GM11168 (cell line): ENCODE measurements around the gene CBX2.

Experiments
- in situ Hi-C: fragments of 300-500 bp; cut with MboI; formaldehyde crosslinking; loops from one replicate; pipeline ENCODE4 v1.12.0; 2022; ENCODE audit warnings: low sequenced_read_pairs; ENCODE audit not compliant: unreplicated experiment

CBX2 gene

DNA sequence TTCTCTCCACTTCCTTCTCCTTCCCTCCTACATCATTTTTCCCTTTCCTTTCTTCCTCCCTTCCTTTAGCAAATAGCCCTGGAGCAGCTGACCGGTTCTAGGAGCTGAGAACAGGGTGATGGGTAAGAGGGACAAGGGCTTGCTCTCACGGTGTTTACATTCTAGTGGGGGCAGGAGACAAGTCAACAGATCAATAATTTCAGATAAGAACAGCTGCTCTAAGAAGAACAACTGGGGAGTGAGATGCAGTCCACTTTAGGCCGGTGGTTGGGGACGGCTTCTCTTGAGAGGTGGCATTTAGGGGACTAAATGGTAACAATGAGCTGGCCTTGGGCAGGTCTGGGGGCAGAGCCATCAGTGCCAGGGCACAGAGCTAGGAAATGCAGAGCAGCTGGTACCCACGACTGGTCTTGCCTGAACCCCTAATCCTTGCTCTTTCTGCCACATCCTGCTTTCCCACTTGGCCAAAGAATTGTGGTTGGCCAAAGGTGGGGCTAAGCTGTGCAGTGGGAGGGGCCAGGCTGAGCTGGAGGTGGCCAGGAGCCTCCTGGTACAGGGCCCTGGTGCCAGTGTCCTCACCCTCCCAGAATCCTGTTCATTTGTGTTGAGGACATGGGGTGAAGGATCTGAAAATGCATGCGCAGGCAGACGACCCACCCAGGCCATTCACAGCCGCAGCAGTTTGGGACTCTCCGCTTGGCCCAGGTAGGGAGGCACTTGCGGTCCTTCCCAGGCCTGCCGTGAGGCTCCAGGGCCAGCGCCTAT lies 43.6 kb downstream of the CBX2 start:
- in situ Hi-C loops, result no loop called here

DNA sequence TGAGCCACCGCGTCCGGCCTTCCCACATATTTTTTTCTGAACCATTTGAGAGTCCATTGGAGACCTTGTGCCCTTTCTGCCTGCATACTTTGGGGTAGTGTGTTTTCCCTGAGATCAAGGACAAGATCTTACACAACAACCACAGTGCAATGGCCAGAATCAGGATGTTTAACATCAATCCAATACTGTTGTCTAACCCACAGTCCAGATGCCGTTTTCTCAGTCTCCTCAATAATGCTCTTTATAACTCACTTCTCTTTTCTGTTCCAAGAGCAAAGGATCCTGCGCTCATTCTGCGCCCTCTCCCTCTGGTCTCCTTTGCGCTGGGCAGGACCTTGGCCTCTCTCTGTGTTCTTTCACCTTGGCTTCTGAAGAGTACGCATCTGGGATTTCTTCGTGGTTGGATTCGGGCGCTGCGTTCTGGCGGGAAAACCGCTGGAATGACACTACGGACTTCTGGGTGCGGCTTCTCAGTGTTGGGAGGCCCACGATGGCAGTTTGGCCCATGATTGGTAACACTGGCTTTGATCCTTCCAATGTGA lies 44.7 kb downstream of the CBX2 start:
- in situ Hi-C loops, result no loop called here

DNA sequence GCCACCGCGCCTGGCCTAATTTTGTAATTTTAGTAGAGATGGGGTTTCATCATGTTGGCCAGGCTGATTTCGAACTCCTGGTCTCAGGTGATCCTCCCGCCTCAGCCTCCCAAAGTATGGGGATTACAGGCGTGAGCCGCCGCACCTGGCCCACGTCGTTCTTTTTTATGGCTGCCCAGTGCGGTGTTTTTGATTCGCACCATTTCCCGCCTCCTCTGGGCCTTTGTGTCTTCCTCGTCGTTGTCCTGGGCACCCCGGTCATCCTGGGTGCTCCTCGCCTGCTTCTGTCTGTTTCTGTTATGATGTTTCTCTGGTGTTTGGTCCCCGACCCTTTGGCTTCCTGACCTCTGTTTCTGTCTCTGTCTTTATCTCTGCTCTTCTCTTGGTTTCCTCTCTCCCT lies 46.3 kb downstream of the CBX2 start:
- in situ Hi-C loops, result no loop called here

DNA sequence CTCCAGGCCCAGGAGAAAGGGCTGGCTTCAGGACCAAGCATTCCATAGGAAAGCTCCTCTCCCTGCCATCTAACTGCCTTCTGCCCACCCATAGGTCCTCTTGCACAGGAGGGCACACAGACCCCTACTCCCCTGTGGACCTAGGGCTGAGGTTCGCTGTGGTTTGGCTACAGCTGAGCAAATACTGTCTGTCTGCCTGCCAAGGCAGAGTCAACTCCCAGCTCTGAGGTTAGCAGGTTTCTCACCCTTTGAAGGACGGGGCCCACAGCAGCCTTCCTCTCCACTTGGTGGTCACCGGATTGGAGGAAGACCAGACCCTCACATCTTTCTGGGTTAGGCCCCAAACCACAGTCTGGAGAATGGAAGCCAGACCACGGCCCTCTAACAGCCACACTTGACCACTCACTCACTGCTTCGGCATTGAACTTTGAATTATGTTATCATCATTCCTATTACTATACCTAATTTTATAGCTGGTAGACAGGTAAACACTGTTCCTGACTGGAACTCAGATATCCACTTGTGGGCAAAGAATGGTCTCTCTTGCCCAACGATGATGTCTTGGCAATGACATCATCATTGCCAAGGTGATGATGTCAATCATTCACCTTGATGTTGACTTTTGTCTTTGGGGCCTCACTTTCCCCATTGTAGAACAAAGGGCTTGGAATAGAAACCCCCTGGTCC lies 47.1 kb downstream of the CBX2 start:
- in situ Hi-C loops, result no loop called here

DNA sequence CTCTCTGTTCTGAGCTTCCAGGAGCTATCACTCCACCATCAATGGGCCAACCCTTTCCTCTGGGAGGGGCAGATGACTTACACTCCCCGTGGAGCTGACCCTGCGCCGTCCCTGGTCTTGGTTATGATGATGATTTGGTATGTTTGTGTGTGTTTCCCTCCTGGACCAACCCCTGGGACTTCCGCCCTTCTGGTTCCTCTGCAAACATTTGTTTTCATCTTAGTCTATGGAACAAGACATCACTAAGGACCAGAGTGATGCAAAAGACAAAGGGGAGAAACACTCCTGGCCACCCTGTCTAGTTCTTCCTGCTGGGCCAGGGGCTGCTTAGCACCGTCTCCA lies 47.6 kb downstream of the CBX2 start:
- in situ Hi-C loops, result no loop called here

DNA sequence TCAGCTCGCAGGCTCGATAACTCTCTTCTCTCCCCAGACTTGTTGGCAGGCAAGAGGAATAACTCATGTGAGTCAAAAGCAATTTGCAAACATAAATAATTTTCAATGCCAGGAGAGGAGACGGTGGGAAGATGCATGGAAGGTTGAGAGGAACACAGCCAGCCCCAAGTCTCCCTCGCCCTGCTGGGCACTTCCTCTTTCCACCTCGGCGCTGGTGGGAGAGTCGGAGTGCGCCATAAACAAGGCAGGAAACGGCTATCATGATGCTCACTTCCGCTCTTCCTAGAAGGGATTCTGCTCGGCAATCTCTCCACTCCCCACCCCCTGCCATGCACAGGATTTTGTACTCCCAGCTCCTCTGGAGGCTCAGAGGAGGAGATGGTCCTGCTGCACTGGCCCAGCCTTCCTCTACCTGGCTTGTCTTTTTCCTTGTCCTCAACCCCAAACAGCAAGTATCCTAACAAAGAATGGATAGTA lies 48.3 kb downstream of the CBX2 start:
- in situ Hi-C loops, result no loop called here

DNA sequence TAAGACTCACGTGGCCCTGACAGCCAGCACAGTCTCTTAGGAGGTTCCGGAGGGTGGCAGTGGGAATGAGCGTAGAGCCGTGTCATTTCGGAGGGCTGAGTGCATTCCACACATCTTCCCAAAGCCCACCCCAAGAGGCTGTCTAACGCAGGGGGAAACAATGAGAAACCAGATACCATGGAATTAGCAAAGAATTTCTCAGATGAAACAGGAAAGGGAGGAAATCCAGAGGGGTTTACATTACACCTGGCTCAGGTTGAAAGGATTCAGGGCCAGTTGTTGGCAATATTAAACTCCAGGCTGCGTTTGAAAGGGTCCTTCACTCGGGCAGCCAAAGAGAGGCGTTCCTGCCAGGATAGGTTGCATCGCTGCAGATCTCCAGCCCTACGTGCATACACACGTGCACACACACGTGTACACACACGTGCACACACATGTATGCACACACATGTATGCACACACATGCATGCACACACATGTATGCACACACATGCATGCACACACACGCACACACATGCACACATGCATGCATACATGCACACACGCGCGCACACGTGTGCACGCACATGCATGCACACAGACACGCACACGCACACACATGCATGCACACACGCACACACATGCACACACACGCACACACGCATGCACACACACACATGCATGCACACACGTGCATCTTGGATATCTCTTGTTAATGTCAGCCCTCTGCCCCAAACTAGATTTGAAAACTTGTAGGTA lies 49.1 kb downstream of the CBX2 start:
- in situ Hi-C loops, result no loop called here

DNA sequence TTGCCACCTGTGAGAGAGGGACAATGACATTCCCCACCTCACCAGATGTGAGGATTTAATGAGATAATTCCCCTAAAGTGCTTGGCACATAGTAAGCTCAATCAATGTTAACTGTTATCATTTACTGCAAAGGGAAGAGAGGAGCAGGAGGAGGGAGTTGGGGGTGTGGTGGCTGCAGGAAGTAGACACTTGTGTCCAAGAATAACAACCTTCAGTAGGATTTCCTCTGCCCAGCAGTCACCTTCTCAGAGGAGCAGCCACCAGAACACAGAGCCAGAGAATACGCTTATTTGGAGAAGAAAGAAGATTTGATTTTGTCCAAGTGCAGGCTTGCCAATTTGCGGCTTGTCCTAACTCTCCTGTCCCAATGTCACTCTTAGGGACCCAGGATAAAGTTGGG lies 51.1 kb downstream of the CBX2 start:
- in situ Hi-C loops, result no loop called here

DNA sequence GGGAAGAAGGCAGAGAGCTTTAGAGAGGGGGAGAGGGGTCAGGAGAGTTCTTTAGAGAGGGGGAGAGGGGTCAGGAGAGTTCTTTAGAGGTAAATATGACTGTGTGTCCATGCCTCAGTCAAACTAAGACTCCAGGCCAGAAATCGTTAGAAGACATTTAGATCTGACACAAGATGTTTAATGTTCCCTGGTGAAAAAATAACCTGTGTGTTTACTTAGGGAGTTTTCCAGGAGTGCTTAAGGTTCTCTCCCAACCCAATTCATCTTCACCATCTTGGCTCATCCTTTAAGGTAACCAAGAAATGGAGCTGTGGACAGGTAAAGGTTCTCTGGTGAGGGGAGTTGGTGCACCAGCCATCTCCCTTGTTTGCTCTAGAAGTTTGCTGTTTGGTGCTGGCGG lies 51.5 kb downstream of the CBX2 start:
- in situ Hi-C loops, result no loop called here

DNA sequence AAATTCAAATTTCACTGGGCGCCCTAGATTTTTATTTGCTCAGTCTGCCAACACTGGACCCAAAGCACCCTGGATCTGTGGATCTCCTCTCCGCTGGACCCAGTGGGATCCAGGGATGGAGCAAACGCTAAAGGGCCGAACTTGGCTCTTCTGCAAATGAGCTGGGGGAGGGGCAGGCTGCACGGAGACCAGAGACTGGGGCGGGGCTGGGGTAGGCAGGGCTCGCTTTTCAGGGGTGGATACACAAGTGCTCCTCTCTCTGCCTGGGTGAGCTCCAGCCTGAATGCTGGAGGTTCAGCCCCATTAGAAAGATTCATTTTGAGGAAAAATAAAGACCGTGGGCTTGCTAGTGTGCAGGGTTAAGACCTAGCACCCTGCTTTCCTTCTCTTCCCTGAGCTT lies 52.4 kb downstream of the CBX2 start:
- in situ Hi-C loops, result no loop called here

DNA sequence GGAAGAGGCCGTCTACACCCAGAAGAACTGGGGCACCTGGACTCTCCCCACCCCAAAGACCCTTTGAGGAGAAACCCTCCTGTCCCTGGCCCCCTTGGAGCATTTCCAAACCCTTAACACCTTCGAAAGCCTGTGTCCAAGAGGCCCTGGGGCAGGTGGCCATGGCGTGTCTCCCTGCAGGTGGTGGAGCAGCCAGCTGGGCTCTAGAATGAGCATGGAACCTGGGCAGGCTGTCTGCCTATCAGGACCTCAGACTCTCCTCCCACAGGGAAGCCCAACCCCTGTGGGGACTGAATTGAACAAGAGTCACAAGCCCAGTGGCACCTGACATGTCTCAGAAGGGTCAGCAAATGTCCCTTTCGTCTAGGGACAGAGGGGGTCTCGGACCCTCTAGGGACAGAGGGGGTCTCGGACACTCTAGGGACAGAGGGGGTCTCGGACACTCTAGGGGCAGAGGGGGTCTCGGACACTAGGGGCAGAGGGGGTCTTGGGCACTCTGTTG lies 52.9 kb downstream of the CBX2 start:
- in situ Hi-C loops, result no loop called here

DNA sequence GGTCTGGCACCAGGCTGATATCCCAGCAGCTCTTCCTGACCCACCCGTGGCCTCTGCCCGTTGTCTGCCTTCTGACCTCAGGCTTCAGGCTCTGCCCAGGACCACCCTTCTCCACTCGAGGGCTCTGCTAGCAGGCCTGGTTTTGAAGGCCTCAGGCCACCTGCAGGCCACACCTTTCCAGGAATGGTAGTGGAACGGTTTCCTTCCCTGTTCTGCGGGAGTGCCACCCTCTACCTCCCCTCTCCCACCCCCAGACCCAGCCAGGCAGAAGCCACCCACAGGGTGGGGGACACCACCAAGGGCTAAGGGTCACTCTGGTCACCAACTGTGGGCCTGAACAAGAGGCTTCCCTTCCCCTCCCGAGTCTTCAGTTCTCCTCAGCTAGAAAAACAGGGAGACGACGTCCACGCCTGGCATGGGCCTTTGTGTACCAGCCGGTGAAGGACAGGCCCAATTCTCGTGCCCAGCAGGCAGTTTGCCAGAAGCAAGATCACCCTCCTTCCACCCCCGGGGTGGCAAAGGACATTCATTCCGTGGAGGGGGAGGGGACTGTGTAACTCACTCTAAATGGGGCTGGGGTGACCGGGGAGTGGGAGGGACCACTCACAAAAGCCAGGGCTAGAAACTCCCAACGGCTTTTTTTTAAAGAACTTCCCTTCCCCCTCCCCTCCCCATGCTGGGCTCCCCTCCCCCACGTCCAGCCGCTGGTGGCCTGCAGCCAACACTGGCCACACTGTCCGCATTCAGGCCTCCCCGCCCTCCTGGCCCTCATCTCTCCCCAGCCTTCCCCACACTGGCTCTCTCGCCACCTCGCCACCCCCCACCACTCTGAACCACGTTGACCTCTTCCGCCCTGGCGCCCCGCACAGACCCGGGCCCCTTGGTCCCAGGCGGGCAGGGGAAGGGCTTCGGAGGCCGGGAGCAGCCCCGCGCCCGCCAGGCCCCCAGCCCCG lies 53.6 kb downstream of the CBX2 start:
- in situ Hi-C loops, result no loop called here

DNA sequence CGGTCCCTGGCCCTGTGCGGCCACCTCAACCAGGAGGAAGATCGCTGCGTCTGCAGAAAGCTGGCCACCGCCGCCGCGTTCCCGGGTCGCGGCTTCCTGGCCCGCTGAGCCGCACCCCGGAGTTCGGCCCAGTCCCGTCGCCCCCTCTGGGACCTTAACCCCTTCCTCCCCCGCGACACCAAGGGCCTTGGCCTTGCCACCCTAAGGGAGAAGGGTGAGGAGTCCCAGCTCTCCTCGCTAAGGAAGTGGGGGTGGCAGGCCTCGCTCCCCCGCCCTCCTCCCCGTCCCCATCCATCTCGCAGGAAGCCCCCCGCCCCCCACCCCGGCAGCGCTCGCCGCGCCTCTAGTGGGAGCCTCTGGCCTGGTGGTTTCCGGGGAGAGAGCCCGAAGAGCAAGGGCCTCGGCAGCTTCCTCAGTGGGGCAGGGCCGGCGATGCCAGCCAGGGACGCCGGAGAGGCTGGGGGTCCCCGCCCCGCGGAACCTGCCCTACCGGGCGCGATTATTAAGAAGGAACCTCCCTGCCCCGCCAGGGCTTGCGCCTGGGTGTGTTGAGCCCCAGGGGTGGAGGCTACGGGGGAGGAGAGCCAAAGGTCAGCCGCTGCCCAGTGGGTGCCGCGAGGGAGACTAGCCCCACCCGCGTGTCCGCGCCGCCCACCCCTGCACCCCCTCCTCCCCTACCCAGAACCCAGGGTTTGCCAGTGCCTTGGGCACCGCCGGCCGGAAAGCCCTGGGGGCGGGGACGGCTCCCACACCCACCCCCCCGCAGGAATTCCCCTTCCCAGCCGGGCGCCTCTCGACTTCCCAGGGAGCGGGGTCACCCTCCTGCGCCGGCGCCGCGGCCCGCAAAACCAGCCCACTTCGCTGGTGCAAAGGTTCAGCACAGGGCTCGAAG lies 54.5 kb downstream of the CBX2 start:
- in situ Hi-C loops, result no loop called here

DNA sequence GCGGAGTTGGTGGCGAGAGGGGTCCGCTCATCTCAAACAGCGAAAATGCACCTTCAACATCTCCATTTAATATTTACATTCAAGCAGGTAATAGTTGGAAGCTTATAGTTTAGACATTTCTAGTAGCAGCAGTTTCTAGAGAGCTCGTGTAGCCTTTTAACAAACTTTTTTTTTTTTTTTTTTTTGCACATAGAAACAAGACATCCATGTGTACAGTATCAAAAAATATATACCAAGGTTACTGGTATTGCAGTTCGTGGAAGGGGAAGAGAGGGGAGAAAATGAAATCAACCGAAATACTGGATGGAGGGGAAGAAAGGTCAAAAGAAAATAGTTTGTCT lies 55.1 kb downstream of the CBX2 start:
- in situ Hi-C loops, result no loop called here

DNA sequence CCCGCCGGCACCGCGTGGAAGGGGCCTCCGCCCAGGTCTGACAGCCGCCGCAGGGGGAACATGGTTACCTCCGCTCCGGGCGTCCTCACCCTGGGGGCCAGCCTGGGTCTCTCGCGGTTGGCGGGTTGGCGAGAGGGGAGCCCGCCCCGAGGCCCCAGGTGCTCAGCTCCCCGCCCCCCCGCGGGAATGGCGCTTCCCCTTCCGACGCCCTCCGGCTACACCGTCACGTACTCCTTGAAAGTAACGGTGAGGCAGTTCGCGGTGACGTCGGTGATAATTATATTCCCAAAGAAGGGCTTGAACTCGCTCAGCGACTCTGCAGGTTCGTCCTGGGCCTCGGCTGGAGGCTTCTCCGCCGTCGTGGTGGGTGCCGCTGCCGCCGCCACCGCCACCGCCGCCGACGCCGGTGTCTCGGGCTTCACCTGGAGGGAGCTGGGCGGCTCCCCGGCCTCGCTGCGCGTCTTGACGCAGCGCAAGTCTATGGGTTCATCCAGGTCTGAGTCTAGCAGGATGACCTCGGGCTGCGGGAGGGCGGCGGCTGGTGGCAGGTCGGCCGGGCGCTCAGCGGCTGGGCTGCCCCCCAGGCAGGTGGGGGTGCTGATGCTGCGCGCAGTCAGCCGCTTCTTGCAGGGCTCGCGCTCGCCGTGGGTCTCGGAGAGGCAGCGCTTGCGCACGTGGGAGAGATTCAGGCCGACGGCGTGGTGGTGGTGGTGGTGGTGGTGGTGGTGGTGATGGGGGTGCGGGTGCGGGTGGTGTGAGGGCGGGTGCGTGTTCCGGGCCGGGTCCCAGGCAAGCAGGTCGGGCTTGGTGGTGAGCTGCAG lies 56.0 kb downstream of the CBX2 start:
- in situ Hi-C loops, result no loop called here

DNA sequence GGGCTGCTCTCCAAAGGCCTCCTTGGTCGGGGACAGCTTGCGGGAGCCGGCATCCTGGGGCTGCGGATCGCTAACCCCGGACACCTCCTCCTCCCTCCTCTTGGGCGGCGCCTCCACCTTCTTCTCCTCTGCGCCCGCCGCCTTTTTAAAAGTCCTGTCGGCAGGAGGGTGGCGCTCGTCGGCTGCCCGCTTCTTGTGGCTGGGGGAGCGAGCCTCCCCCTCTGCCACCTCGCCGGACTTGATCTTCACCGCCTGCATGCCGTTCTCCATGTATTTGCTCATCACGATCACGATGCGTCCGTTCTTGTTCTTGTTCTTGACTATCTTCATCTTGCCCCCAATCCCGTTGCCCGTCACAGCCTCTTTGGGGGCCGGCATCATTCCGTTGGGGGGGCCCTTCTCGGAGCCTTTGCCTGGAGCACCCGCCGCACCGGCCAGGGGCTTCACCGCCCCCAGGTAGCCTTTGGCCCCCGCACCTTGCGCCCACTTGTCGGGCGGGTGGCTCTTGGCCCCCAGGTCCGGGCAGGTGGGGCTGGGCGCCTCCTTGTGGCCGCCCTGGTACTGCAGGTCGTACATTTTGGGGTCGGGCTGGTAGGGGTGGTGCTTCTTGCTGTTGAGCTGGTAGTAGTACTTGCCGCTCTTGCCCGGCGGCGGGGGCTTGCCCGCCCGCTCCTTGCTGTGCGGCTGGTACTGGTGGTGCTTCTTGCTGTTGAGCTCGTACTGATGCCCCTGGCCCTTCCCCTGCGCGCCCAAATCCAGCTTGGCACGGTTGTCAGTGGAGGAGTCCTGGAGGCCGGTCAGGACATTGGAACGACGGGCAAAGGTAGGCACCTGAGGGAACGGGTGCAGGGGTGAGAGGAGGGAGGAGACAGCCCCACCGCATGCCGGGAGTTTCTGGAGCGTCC lies 56.9 kb downstream of the CBX2 start:
- in situ Hi-C loops, result no loop called here

DNA sequence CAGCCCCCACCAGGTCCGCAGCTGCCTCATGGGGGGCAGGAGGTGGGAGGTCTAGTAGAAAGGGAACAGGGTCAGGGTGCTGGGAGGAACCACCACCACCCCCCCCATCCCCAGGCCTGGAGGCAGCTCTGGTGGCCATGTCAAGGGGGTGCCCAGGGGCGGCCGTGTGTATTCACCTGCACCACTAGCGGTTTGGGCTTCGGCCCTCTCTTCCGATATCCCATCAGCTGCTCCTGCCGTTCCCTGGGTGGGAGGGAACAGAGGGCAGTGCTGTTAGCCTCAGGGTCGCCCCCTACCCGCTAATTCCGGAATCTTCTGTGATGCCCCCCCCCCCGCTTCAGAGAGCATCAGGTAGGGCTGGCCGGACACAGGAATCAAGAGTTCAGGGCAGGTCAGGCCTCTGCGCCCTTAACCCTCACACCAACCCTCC lies 57.5 kb downstream of the CBX2 start:
- in situ Hi-C loops, result no loop called here
